HTERT RPE-1 (cell line): ENCODE measurements around the gene AEBP1.

Source experiments
- in situ Hi-C: fragments of 300-500 bp; cut with MboI; formaldehyde crosslinking; loops from 4 replicates; pipeline ENCODE4 v1.14.3; 2020; ENCODE audit warnings: low sequenced_read_pairs

Gene AEBP1

GRCh38 chr7:44084701-44085100 is 19.4 kb upstream of the AEBP1 start:
- in situ Hi-C loops = no loop called here

GRCh38 chr7:44085546-44085945 is 18.6 kb upstream of the AEBP1 start:
- in situ Hi-C loops = no loop called here

- in situ Hi-C loops = no loop called here
Observed at GRCh38 chr7:44086627-44087026, 17.5 kb upstream of the AEBP1 start.

- in situ Hi-C loops = no loop called here
Observed at GRCh38 chr7:44087911-44088838, 16.0 kb upstream of the AEBP1 start.

GRCh38 chr7:44093102-44093641 is 11.0 kb upstream of the AEBP1 start:
- in situ Hi-C loops = no loop called here

GRCh38 chr7:44094365-44094764 is 9.8 kb upstream of the AEBP1 start:
- in situ Hi-C loops = no loop called here

- in situ Hi-C loops = no loop called here
Observed at GRCh38 chr7:44094883-44095592, 9.1 kb upstream of the AEBP1 start.

GRCh38 chr7:44095781-44096180 is 8.4 kb upstream of the AEBP1 start:
- in situ Hi-C loops = no loop called here

- in situ Hi-C loops = no loop called here
Observed at GRCh38 chr7:44096326-44096881, 7.7 kb upstream of the AEBP1 start.

GRCh38 chr7:44097064-44097932 is 6.8 kb upstream of the AEBP1 start:
- in situ Hi-C loops = no loop called here

GRCh38 chr7:44098092-44099068 is 5.8 kb upstream of the AEBP1 start:
- in situ Hi-C loops = no loop called here

GRCh38 chr7:44099669-44100068 is 4.5 kb upstream of the AEBP1 start:
- in situ Hi-C loops = no loop called here

GRCh38 chr7:44100458-44101302 is 3.5 kb upstream of the AEBP1 start:
- in situ Hi-C loops = no loop called here

- in situ Hi-C loops = no loop called here
Observed at GRCh38 chr7:44101303-44101965, 2.7 kb upstream of the AEBP1 start.

- in situ Hi-C loops = no loop called here
Observed at GRCh38 chr7:44101966-44102845, 1.9 kb upstream of the AEBP1 start.

- in situ Hi-C loops = no loop called here
Observed at GRCh38 chr7:44102846-44103565, 1.1 kb upstream of the AEBP1 start.
